GM12878 (cell line): Measurements from ENCODE around the gene TMED10.

Source experiments
- EZH2 ChIP-seq: IDR thresholded peaks from 2 replicates; pipeline ENCODE4 v1.6.1; 2012; ENCODE audit warnings: low read depth, mild to moderate bottlenecking, control low read depth, inconsistent platforms, low read length, borderline replicate concordance; ENCODE audit not compliant: control insufficient read depth
- MEF2A ChIP-seq: IDR thresholded peaks from 2 replicates; pipeline ENCODE4 v1.6.1; 2011; ENCODE audit warnings: low read depth, mild to moderate bottlenecking, low read length, moderate library complexity; ENCODE audit not compliant: insufficient read depth
- SUZ12 ChIP-seq: fragments of 200-600 bp; sonication (generic); IDR thresholded peaks from one replicate; pipeline ENCODE4 v1.6.1; 2018; ENCODE audit warnings: antibody characterized with exemption, mild to moderate bottlenecking; ENCODE audit not compliant: unreplicated experiment
- TAF1 ChIP-seq: IDR thresholded peaks from 2 replicates; pipeline ENCODE4 v1.6.1; 2011; ENCODE audit warnings: mild to moderate bottlenecking, low read depth, low read length, borderline replicate concordance

GRCh38 chr14:75156901-75157300 lies 19.5 kb downstream of the TMED10 start:
- TF ChIP-seq EZH2 (no peak), SUZ12 (no peak), TAF1 (no peak), MEF2A (no peak)
